SK-N-SH treated with all-trans-retinoic acid at 6 μM for 48 hours (cell line): ENCODE measurements around the gene ACADVL.
"Not testable (repeated sequence)": the region's sequence is repeated elsewhere in the genome, so short reads cannot be mapped to it uniquely, and the experiment has no call there.

Experiments
- ATAC-seq: fragments of 200-7000 bp; cut with Tn5 transposase; 3 replicates; pipeline ENCODE4 v1.9.1; 2020; ENCODE audit warnings: mild to moderate bottlenecking, moderate library complexity
- ARNTL ChIP-seq: fragments of 450-650 bp; formaldehyde crosslinking; IDR thresholded peaks from 2 replicates; pipeline ENCODE4 v1.5.0; 2020; ENCODE audit warnings: low read depth, mild to moderate bottlenecking, moderate library complexity, borderline replicate concordance
- CSDC2 ChIP-seq: fragments of 250-450 bp; sonication (Bioruptor Pico); IDR thresholded peaks from 2 replicates; pipeline ENCODE4 v1.5.0; 2020; ENCODE audit warnings: mild to moderate bottlenecking, moderate library complexity
- ESRRG ChIP-seq: fragments of 250-450 bp; sonication (Bioruptor Pico); IDR thresholded peaks from 2 replicates; pipeline ENCODE4 v1.6.1; 2021; ENCODE audit warnings: mild to moderate bottlenecking
- GLIS3 ChIP-seq: fragments of 250-450 bp; sonication (Bioruptor Pico); IDR thresholded peaks from 2 replicates; pipeline ENCODE4 v1.5.0; 2020; ENCODE audit warnings: mild to moderate bottlenecking, moderate library complexity
- OSR1 ChIP-seq: fragments of 250-450 bp; sonication (Bioruptor Pico); IDR thresholded peaks from 2 replicates; pipeline ENCODE4 v1.8.0; 2022; ENCODE audit warnings: moderate library complexity, mild to moderate bottlenecking, inconsistent platforms
- PPARA ChIP-seq: fragments of 250-450 bp; sonication (Bioruptor Pico); IDR thresholded peaks from 2 replicates; pipeline ENCODE4 v1.5.0; 2020; ENCODE audit warnings: mild to moderate bottlenecking, borderline replicate concordance
- RARB ChIP-seq: fragments of 250-450 bp; sonication (Bioruptor Pico); IDR thresholded peaks from 2 replicates; pipeline ENCODE4 v1.8.0; 2021; ENCODE audit warnings: mild to moderate bottlenecking, moderate library complexity
- SNAI2 ChIP-seq: fragments of 250-450 bp; sonication (Bioruptor Pico); IDR thresholded peaks from 2 replicates; pipeline ENCODE4 v1.5.0; 2020; ENCODE audit warnings: mild to moderate bottlenecking, moderate library complexity
- TCF4 ChIP-seq: fragments of 250-450 bp; sonication (Bioruptor Pico); IDR thresholded peaks from 2 replicates; pipeline ENCODE4 v1.8.0; 2021; ENCODE audit warnings: mild to moderate bottlenecking, moderate library complexity, borderline replicate concordance
- TOX ChIP-seq: fragments of 250-450 bp; sonication (Bioruptor Pico); IDR thresholded peaks from 2 replicates; pipeline ENCODE4 v1.8.0; 2021; ENCODE audit warnings: mild to moderate bottlenecking, moderate library complexity, borderline replicate concordance
- ZFP3 ChIP-seq: fragments of 250-450 bp; sonication (Bioruptor Pico); IDR thresholded peaks from 2 replicates; pipeline ENCODE4 v1.5.0; 2020; ENCODE audit warnings: mild to moderate bottlenecking, moderate library complexity
- ZFP30 ChIP-seq: fragments of 450-650 bp; formaldehyde crosslinking; IDR thresholded peaks from 2 replicates; pipeline ENCODE4 v1.5.0; 2022; ENCODE audit warnings: mild to moderate bottlenecking, moderate library complexity
- ZNF565 ChIP-seq: fragments of 450-650 bp; formaldehyde crosslinking; conservative IDR thresholded peaks from 2 replicates; pipeline ENCODE4 v1.5.0; 2020; ENCODE audit warnings: low read depth, mild to moderate bottlenecking, moderate library complexity
- ZNF70 ChIP-seq: fragments of 450-650 bp; formaldehyde crosslinking; IDR thresholded peaks from 2 replicates; pipeline ENCODE4 v1.5.0; 2020; ENCODE audit warnings: mild to moderate bottlenecking, moderate library complexity
- TF ChIP-seq, protein P1 (sequence below): fragments of 250-450 bp; sonication (Bioruptor Pico); IDR thresholded peaks from 2 replicates; pipeline ENCODE4 v1.8.0; 2021; ENCODE audit warnings: low read depth, mild to moderate bottlenecking, moderate library complexity, borderline replicate concordance
- TF ChIP-seq, protein P2 (sequence below): fragments of 250-450 bp; sonication (Bioruptor Pico); IDR thresholded peaks from 2 replicates; pipeline ENCODE4 v1.5.1; 2020; ENCODE audit warnings: low read depth, mild to moderate bottlenecking, moderate library complexity
- TF ChIP-seq, protein P3 (sequence below): fragments of 250-450 bp; sonication (Bioruptor Pico); IDR thresholded peaks from 2 replicates; pipeline ENCODE4 v1.8.0; 2020; ENCODE audit warnings: mild to moderate bottlenecking, moderate library complexity, borderline replicate concordance
- TF ChIP-seq, protein P4 (sequence below): fragments of 250-450 bp; sonication (Bioruptor Pico); IDR thresholded peaks from 2 replicates; pipeline ENCODE4 v1.5.1; 2021; ENCODE audit warnings: mild to moderate bottlenecking, moderate library complexity
- TF ChIP-seq, protein P5 (sequence below): fragments of 250-450 bp; sonication (Bioruptor Pico); IDR thresholded peaks from 2 replicates; pipeline ENCODE4 v1.5.0; 2020; ENCODE audit warnings: mild to moderate bottlenecking, moderate library complexity

Gene ACADVL

DNA sequence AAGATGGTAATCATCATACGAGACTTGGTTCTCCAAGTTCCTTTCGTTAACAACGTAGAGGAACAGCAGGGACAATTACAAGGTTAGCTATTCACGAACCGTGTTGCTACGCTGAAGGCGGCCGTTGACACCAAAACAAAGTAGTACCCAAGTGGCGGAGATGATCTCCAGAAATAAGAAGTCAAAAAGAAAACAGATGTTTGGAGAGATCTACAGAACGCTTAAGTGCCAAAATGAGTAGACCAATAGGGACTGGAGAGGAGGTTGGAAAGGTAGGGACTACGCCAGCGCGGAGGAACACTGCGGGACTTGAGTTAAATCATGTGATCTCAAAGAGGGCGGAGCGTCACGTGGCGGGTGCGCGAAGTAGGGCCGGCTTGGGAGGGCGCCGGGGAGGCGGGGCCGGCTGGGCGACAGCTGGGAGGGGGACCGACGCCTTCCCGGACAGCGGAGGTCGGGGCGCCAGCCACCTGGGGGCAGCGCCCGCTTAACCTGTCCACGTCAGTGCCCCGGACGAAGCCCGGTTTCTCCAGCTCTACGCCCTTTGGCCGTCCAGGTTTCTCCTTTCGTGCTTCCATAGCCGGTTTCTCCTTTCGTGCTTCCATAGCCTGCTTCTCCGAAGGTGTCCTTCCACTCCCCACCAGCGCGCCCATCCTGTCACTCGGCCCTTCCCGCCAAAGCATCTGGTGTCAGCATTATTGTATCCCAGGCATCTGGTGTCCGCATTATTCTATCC lies 23.1 kb downstream of the ACADVL start:
- peak; percentile 36 for ATAC-seq
- TF ChIP-seq ZFP3 (CRISPR knock-in tag) (no peak), GLIS3 (CRISPR knock-in tag) (0 out of 2 replicates have a peak, but pooled peaks have one; percentile 28), SNAI2 (CRISPR knock-in tag) (no peak), CSDC2 (CRISPR knock-in tag) (no peak), TCF4 (CRISPR knock-in tag) (peak; percentile 10; the same call in 1 of the 2 replicates), RARB (CRISPR knock-in tag) (no peak), ARNTL (CRISPR knock-in tag) (no peak)
- TF ChIP-seq, protein P1, sequence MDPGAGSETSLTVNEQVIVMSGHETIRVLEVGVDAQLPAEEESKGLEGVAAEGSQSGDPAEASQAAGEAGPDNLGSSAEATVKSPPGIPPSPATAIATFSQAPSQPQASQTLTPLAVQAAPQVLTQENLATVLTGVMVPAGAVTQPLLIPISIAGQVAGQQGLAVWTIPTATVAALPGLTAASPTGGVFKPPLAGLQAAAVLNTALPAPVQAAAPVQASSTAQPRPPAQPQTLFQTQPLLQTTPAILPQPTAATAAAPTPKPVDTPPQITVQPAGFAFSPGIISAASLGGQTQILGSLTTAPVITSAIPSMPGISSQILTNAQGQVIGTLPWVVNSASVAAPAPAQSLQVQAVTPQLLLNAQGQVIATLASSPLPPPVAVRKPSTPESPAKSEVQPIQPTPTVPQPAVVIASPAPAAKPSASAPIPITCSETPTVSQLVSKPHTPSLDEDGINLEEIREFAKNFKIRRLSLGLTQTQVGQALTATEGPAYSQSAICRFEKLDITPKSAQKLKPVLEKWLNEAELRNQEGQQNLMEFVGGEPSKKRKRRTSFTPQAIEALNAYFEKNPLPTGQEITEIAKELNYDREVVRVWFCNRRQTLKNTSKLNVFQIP: peak; percentile 81; the same call in 1 of the 2 replicates
- TF ChIP-seq, protein P2, sequence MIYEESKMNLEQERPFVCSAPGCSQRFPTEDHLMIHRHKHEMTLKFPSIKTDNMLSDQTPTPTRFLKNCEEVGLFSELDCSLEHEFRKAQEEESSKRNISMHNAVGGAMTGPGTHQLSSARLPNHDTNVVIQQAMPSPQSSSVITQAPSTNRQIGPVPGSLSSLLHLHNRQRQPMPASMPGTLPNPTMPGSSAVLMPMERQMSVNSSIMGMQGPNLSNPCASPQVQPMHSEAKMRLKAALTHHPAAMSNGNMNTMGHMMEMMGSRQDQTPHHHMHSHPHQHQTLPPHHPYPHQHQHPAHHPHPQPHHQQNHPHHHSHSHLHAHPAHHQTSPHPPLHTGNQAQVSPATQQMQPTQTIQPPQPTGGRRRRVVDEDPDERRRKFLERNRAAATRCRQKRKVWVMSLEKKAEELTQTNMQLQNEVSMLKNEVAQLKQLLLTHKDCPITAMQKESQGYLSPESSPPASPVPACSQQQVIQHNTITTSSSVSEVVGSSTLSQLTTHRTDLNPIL (CRISPR knock-in tag): no peak
- TF ChIP-seq, protein P3, sequence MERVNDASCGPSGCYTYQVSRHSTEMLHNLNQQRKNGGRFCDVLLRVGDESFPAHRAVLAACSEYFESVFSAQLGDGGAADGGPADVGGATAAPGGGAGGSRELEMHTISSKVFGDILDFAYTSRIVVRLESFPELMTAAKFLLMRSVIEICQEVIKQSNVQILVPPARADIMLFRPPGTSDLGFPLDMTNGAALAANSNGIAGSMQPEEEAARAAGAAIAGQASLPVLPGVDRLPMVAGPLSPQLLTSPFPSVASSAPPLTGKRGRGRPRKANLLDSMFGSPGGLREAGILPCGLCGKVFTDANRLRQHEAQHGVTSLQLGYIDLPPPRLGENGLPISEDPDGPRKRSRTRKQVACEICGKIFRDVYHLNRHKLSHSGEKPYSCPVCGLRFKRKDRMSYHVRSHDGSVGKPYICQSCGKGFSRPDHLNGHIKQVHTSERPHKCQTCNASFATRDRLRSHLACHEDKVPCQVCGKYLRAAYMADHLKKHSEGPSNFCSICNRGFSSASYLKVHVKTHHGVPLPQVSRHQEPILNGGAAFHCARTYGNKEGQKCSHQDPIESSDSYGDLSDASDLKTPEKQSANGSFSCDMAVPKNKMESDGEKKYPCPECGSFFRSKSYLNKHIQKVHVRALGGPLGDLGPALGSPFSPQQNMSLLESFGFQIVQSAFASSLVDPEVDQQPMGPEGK: peak; percentile 83
- TF ChIP-seq, all 23 proteins: peak for 4

DNA sequence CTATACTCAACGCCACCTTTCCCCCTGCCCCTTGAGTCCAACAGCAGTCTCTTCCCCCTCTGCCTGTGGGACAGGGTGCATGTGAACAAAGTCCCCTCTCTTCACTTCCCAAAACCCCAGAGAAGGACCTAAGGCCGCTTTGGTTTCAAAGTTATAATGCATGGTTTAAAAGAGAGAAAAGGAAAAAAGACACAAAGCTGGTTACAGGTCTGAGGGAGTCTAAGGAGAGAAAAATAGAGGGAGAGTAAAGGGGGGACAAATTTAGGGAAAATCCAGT lies 23.7 kb downstream of the ACADVL start:
- ATAC-seq: no peak

DNA sequence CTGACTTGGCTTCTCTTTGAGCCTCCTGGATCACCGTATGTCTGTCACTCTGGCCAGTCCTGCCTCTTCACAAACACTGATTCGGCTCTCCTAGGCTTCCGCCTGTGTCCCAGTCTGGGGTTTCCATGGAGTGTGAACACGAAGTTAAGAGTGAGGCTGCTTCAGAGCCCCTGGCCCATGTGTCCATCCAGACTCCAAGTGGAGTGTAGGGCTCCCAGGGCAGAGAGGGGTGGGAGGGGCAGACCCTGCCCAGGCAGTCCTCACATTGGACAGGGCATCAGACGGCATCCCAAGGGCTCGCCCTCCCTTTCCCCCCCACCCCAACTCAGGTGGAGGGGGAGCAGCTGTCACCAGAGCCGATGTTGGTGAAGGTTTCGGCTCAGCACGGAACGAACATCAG lies 24.1 kb downstream of the ACADVL start:
- ATAC-seq: not testable (repeated sequence)

More for the DNA sequence above, 23.7 kb downstream of the ACADVL start:
- TF ChIP-seq, protein P4, sequence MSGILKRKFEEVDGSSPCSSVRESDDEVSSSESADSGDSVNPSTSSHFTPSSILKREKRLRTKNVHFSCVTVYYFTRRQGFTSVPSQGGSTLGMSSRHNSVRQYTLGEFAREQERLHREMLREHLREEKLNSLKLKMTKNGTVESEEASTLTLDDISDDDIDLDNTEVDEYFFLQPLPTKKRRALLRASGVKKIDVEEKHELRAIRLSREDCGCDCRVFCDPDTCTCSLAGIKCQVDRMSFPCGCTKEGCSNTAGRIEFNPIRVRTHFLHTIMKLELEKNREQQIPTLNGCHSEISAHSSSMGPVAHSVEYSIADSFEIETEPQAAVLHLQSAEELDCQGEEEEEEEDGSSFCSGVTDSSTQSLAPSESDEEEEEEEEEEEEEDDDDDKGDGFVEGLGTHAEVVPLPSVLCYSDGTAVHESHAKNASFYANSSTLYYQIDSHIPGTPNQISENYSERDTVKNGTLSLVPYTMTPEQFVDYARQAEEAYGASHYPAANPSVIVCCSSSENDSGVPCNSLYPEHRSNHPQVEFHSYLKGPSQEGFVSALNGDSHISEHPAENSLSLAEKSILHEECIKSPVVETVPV: no peak
- TF ChIP-seq TOX (CRISPR knock-in tag): no peak
- no peak for TF ChIP-seq ZFP30 (CRISPR knock-in tag)
- no peak for TF ChIP-seq CSDC2 (CRISPR knock-in tag)
- TF ChIP-seq, protein P5, sequence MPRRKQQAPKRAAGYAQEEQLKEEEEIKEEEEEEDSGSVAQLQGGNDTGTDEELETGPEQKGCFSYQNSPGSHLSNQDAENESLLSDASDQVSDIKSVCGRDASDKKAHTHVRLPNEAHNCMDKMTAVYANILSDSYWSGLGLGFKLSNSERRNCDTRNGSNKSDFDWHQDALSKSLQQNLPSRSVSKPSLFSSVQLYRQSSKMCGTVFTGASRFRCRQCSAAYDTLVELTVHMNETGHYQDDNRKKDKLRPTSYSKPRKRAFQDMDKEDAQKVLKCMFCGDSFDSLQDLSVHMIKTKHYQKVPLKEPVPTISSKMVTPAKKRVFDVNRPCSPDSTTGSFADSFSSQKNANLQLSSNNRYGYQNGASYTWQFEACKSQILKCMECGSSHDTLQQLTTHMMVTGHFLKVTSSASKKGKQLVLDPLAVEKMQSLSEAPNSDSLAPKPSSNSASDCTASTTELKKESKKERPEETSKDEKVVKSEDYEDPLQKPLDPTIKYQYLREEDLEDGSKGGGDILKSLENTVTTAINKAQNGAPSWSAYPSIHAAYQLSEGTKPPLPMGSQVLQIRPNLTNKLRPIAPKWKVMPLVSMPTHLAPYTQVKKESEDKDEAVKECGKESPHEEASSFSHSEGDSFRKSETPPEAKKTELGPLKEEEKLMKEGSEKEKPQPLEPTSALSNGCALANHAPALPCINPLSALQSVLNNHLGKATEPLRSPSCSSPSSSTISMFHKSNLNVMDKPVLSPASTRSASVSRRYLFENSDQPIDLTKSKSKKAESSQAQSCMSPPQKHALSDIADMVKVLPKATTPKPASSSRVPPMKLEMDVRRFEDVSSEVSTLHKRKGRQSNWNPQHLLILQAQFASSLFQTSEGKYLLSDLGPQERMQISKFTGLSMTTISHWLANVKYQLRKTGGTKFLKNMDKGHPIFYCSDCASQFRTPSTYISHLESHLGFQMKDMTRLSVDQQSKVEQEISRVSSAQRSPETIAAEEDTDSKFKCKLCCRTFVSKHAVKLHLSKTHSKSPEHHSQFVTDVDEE (CRISPR knock-in tag): no peak
- TF ChIP-seq PPARA (CRISPR knock-in tag): no peak
- no peak for TF ChIP-seq ZNF565
- TF ChIP-seq ESRRG (CRISPR knock-in tag): no peak
- TF ChIP-seq, protein P3: no peak
- TF ChIP-seq GLIS3 (CRISPR knock-in tag): no peak
- no peak for TF ChIP-seq OSR1 (CRISPR knock-in tag)
- no peak for TF ChIP-seq ZNF70
- TF ChIP-seq, all 23 proteins: peak for 0
